ENCODE results near the gene HILPDA. TPM values are rescaled to one million over a fixed set of nuclear protein-coding genes. Genes with fewer than 3 reads are reported as not detected.
"Not testable (repeated sequence)": the region's sequence is repeated elsewhere in the genome, so short reads cannot be mapped to it uniquely, and the experiment has no call there.

HILPDA gene
- total RNA-seq, 1 experiment from 2014 or later, result 32.2 TPM

- no peak overlapping the region for H3K4me3 ChIP-seq (ENCODE audit: low read length)
- no peaks in the 10 kb centered on the region for H3K27me3 ChIP-seq (ENCODE audit: low read length)
- no peaks in the 10 kb centered on the region for H3K9me2 ChIP-seq (replicated peaks; ENCODE audit: insufficient read depth, low read length)
- H3K9ac ChIP-seq (ENCODE audit: low read length), result no peak overlapping the region
- H3K79me2 ChIP-seq (ENCODE audit: low read length), result peaks cover 41% of the 10 kb centered on the region
- peaks cover 9% of the 10 kb centered on the region; the same call in 1 of the 2 replicates for H3K36me3 ChIP-seq (ENCODE audit: insufficient read depth, low read length)
- H3K4me2 ChIP-seq (ENCODE audit: low read depth, low read length, poor library complexity, severe bottlenecking), result no peak overlapping the region
- no peak for DNase-seq
- H3K27ac ChIP-seq (ENCODE audit: low read length), result no peak overlapping the region
- H3K4me1 ChIP-seq (ENCODE audit: low read length), result peaks cover 23% of the 10 kb centered on the region
- no peaks in the 10 kb centered on the region for H3K9me3 ChIP-seq (ENCODE audit: low read length)
- no peaks in the 10 kb centered on the region for H4K20me1 ChIP-seq (ENCODE audit: insufficient read depth, low read depth, low read length)
- no peak overlapping the region for H2AFZ ChIP-seq (ENCODE audit: low read length)
These were observed 6.8 kb downstream of the HILPDA start for GRCh38 chr7:128462460-128462859.

- not testable (repeated sequence) for H3K27me3 ChIP-seq (ENCODE audit: low read length); H3K27ac ChIP-seq (ENCODE audit: low read length); H3K9me2 ChIP-seq (replicated peaks; ENCODE audit: insufficient read depth, low read length); H3K9ac ChIP-seq (ENCODE audit: low read length); H3K36me3 ChIP-seq (ENCODE audit: insufficient read depth, low read length); H3K4me3 ChIP-seq (ENCODE audit: low read length); DNase-seq; H3K9me3 ChIP-seq (ENCODE audit: low read length); H4K20me1 ChIP-seq (ENCODE audit: insufficient read depth, low read depth, low read length); H2AFZ ChIP-seq (ENCODE audit: low read length); H3K4me2 ChIP-seq (ENCODE audit: low read depth, low read length, poor library complexity, severe bottlenecking)
- peaks cover 14% of the 10 kb centered on the region for H3K4me1 ChIP-seq (ENCODE audit: low read length)
- H3K79me2 ChIP-seq (ENCODE audit: low read length), result peaks cover 33% of the 10 kb centered on the region
These were observed 7.7 kb downstream of the HILPDA start for GRCh38 chr7:128463345-128463744.

GRCh38 chr7:128463933-128464332 lies 8.3 kb downstream of the HILPDA start:
- H3K9me3 ChIP-seq (ENCODE audit: low read length); H3K27me3 ChIP-seq (ENCODE audit: low read length); H3K4me1 ChIP-seq (ENCODE audit: low read length); H3K9ac ChIP-seq (ENCODE audit: low read length); DNase-seq; H3K4me3 ChIP-seq (ENCODE audit: low read length); H3K9me2 ChIP-seq (replicated peaks; ENCODE audit: insufficient read depth, low read length); H2AFZ ChIP-seq (ENCODE audit: low read length); H4K20me1 ChIP-seq (ENCODE audit: insufficient read depth, low read depth, low read length); H3K27ac ChIP-seq (ENCODE audit: low read length); H3K36me3 ChIP-seq (ENCODE audit: insufficient read depth, low read length); H3K4me2 ChIP-seq (ENCODE audit: low read depth, low read length, poor library complexity, severe bottlenecking): not testable (repeated sequence)
- H3K79me2 ChIP-seq (ENCODE audit: low read length), result peaks cover 27% of the 10 kb centered on the region

GRCh38 chr7:128466871-128467270 lies 11.2 kb downstream of the HILPDA start:
- H3K27ac ChIP-seq (ENCODE audit: low read length); H3K4me2 ChIP-seq (ENCODE audit: low read depth, low read length, poor library complexity, severe bottlenecking); H3K4me3 ChIP-seq (ENCODE audit: low read length); H2AFZ ChIP-seq (ENCODE audit: low read length); H3K79me2 ChIP-seq (ENCODE audit: low read length); DNase-seq; H3K9me3 ChIP-seq (ENCODE audit: low read length); H3K9ac ChIP-seq (ENCODE audit: low read length); H3K4me1 ChIP-seq (ENCODE audit: low read length); H3K27me3 ChIP-seq (ENCODE audit: low read length); H4K20me1 ChIP-seq (ENCODE audit: insufficient read depth, low read depth, low read length); H3K9me2 ChIP-seq (replicated peaks; ENCODE audit: insufficient read depth, low read length); H3K36me3 ChIP-seq (ENCODE audit: insufficient read depth, low read length): not testable (repeated sequence)

- Histone ChIP-seq H2AFZ (ENCODE audit: low read length) (peak within 1 kb of the TSS; percentile 84; the same call in 1 of the 2 replicates), H3K79me2 (ENCODE audit: low read length) (peaks cover 30% of the 10 kb centered on the region), H3K4me1 (ENCODE audit: low read length) (peaks cover 16% of the 10 kb centered on the region), H3K4me2 (ENCODE audit: low read depth, low read length, poor library complexity, severe bottlenecking) (peak within 1 kb of the TSS; percentile 93), H3K27ac (ENCODE audit: low read length) (peak within 1 kb of the TSS; percentile 72), H3K4me3 (ENCODE audit: low read length) (peak within 1 kb of the TSS; percentile 90), H3K9ac (ENCODE audit: low read length) (peak within 1 kb of the TSS; percentile 91)
- H4K20me1 ChIP-seq (ENCODE audit: insufficient read depth, low read depth, low read length); H3K36me3 ChIP-seq (ENCODE audit: insufficient read depth, low read length); H3K9me2 ChIP-seq (replicated peaks; ENCODE audit: insufficient read depth, low read length); H3K9me3 ChIP-seq (ENCODE audit: low read length); H3K27me3 ChIP-seq (ENCODE audit: low read length): not testable (repeated sequence)
- DNase-seq, result peak; percentile 97
These were observed 21.0 kb downstream of the HILPDA start, which contains the start of gene METTL2B for GRCh38 chr7:128476402-128477335. TSS of gene METTL2B (plus strand) at chr7:128476748. CDS start at chr7:128476766, 18 bp downstream.

GRCh38 chr7:128477336-128477690 lies 21.6 kb downstream of the HILPDA start:
- peak overlapping the region; percentile 91 for H3K9ac ChIP-seq (ENCODE audit: low read length)
- not testable (repeated sequence) for H4K20me1 ChIP-seq (ENCODE audit: insufficient read depth, low read depth, low read length); H3K9me3 ChIP-seq (ENCODE audit: low read length); H3K9me2 ChIP-seq (replicated peaks; ENCODE audit: insufficient read depth, low read length); H3K36me3 ChIP-seq (ENCODE audit: insufficient read depth, low read length); H3K27me3 ChIP-seq (ENCODE audit: low read length)
- peak overlapping the region; percentile 84; the same call in 1 of the 2 replicates for H2AFZ ChIP-seq (ENCODE audit: low read length)
- H3K4me2 ChIP-seq (ENCODE audit: low read depth, low read length, poor library complexity, severe bottlenecking), result peak overlapping the region; percentile 93
- peaks cover 16% of the 10 kb centered on the region for H3K4me1 ChIP-seq (ENCODE audit: low read length)
- DNase-seq, result peak; percentile 65
- H3K27ac ChIP-seq (ENCODE audit: low read length), result peak overlapping the region; percentile 72
- peaks cover 30% of the 10 kb centered on the region for H3K79me2 ChIP-seq (ENCODE audit: low read length)
- peak overlapping the region; percentile 90 for H3K4me3 ChIP-seq (ENCODE audit: low read length)

- not testable (repeated sequence) for DNase-seq
These were observed 23.4 kb downstream of the HILPDA start for GRCh38 chr7:128479082-128479481.

GRCh38 chr7:128488134-128488533 lies 32.5 kb downstream of the HILPDA start:
- not testable (repeated sequence) for H3K36me3 ChIP-seq (ENCODE audit: insufficient read depth, low read length); H3K4me1 ChIP-seq (ENCODE audit: low read length); DNase-seq; H3K9me3 ChIP-seq (ENCODE audit: low read length); H3K9ac ChIP-seq (ENCODE audit: low read length); H3K79me2 ChIP-seq (ENCODE audit: low read length); H2AFZ ChIP-seq (ENCODE audit: low read length); H3K27ac ChIP-seq (ENCODE audit: low read length); H3K9me2 ChIP-seq (replicated peaks; ENCODE audit: insufficient read depth, low read length); H3K27me3 ChIP-seq (ENCODE audit: low read length); H3K4me2 ChIP-seq (ENCODE audit: low read depth, low read length, poor library complexity, severe bottlenecking); H4K20me1 ChIP-seq (ENCODE audit: insufficient read depth, low read depth, low read length); H3K4me3 ChIP-seq (ENCODE audit: low read length)

More at GRCh38 chr7:128479082-128479481, 23.4 kb downstream of the HILPDA start:
- H3K27ac ChIP-seq (ENCODE audit: low read length); H2AFZ ChIP-seq (ENCODE audit: low read length); H3K9me2 ChIP-seq (replicated peaks; ENCODE audit: insufficient read depth, low read length); H3K4me3 ChIP-seq (ENCODE audit: low read length); H4K20me1 ChIP-seq (ENCODE audit: insufficient read depth, low read depth, low read length); H3K4me2 ChIP-seq (ENCODE audit: low read depth, low read length, poor library complexity, severe bottlenecking); H3K9ac ChIP-seq (ENCODE audit: low read length); H3K9me3 ChIP-seq (ENCODE audit: low read length); H3K27me3 ChIP-seq (ENCODE audit: low read length); H3K36me3 ChIP-seq (ENCODE audit: insufficient read depth, low read length): not testable (repeated sequence)
- H3K4me1 ChIP-seq (ENCODE audit: low read length), result peaks cover 16% of the 10 kb centered on the region
- peaks cover 30% of the 10 kb centered on the region for H3K79me2 ChIP-seq (ENCODE audit: low read length)
